HG03469 (cell line): ENCODE results near the gene TGFBR2.

Experiments
- ATAC-seq: cut with Tn5 transposase; IDR thresholded peaks from one replicate; pipeline ENCODE4 v1.9.1; 2021; ENCODE audit warnings: mild to moderate bottlenecking, moderate library complexity, moderate number of reproducible peaks; ENCODE audit not compliant: unreplicated experiment

TGFBR2 gene

DNA sequence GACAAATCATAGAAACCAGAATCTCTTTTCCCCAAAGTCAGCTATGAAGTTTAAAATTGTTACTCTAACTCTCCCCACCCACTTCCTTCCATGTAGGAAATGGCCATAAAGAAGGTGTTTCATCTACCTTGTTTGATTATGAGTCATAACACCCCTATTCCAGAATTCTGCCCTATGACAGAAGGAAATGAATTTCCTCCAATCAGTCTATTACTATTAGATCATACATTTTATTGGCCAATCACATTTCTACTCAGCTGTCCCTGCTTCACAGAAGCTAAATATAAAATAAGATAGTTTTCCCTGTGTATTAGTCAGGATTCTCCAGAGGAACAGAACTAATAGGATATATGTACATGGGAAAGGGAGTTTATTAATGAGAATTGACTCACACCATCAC lies 102.1 kb downstream of the TGFBR2 start:
- no peak for ATAC-seq

DNA sequence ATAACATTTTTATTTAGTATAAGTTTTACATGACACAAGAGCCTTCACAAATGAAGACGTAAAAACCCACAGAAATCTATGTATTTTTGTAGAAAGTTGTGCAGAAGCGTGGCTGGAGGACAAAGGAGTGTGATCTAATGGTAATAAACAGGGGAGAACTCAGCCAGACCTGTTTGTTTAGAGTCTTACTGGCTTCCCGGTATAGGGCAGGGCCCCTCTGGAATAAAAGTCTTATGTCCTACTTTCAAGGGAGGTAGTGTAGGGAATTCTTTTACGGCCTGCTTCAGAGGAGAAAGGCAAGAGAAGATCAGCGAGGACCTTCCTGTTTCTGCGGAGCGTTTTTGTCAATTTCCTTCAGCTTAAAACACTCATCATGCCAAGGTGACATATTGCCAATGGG lies 103.6 kb downstream of the TGFBR2 start:
- no peak for ATAC-seq

DNA sequence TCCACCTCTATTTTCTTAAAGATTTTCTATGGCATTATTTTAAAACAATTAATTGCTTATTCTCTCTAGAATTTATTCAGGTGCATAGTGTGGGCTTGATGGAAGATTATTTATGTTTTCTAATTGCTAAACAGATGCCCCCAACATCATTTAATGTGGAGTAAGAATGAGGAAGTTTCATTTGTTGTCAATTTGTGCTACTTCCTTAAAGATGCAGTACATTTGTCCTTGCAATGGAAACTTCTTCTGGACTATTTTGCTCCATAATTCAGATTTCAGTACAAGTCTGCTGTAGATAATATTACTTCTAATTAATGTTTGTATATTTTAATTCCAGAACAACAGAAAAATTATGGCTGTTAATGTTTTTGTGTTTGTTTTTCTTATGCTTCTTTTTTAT lies 104.8 kb downstream of the TGFBR2 start:
- no peak for ATAC-seq

DNA sequence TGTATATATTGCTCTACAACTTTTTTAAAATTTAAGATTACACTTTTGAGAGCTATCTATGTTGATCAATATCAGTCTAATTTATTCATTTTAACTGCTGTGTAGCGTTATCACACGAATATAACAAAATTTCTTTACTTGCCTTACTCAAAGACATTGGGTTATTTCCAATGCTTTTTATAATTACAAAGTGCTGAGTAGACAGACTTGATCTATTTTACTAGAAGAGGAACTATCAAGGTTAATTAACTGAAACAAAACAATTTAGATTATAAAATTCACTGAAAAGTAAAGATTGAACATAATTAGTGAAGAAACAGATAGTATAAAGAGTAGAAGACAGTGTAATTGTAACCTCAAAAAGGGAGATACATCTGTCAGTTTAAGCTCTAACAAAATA lies 105.5 kb downstream of the TGFBR2 start:
- no peak for ATAC-seq

DNA sequence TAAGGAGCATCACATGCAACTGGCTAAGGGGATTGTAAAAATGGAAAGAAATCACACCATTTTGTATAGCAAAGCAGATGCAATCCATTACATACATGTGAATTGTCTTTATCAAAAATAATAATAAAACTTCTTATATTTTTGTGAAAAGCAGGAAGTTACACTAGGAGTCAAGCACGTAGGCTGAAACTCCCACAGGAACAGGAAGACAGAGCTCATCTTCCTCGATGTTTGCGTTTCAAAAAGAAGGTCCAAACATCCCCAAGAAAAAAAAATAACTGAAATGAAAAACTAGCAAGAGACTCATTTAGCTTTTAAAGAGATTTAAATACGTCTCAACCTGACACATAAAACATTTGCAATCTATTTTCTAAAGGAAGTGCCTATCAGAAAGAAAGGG lies 106.6 kb downstream of the TGFBR2 start:
- ATAC-seq = no peak

DNA sequence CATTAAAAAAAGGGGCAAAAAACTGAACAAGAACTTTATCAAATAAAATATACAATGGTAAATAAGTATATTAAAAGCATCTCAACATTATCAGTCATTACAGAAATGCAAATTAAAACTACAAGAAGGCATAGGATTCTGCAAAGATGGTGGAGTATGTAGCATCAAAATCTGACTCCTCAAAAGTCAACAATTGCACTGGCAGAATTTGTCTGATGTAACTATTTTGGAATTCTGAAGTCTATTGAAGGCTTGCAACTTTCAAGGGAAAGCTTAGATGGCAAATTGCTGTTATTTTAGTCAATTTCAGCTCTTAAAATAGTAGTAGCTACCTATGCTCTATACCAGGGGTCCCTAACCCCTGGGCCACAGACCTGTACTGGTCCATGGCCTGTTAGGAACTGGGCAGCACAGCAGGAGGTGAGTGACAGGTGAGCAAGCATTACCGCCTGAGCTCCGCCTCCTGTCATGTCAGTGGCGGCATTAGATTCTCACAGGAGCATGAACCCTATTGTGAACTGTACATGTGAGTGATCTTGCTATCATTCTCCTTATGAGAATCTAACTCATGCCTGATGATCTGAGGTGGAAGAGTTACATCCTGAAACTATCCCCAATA lies 107.6 kb downstream of the TGFBR2 start:
- ATAC-seq = no peak

DNA sequence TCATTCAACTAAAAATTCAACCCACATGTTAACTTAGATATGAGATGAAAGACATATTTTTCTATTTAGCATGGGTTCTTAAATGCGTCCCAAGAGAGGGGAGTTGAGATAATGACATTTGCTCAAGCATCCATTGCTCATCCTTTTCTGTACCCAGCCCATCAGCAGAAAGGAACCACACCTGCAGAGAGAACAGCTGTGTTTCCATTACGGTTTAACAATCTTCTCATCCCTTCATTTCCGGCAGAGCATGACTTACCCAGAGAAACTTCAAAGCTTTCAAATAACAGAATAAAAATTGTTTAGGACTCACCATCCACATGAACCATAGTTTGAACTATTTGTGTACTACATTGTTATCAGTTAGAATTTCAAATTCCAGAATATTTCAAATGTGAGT lies 113.1 kb downstream of the TGFBR2 start:
- no peak for ATAC-seq

DNA sequence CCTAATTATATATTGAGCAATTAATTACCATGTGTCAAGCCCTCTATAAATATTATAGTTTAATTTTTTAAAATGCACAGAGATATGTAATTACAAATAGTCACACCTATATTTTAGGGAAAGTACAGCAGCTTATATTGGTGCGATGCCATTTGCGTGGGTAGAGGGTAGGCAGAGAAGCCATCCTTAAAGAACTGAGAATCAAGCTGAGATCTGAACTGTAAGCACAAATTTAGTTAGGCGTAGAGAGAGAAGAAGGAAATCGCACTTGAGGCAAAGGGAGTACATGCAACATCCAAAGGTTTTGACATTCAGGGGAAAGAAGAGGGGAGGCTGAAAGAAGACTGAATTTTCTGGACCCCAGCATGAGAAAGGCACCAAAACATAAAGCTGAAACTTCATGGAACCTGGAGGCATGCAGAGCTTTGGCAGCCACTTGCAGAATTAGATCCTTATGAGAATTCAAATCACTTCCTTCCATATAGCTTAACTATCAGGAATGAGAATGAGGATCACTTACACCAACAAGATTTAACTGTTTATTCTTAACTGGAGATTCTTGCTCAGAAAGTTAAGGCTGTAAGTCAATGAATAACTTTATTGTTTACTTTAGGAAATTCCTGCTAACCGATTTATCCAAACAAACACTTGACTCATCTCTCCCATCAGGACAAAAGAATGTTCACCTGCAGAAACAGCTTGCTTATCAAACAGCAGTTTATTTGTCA lies 114.3 kb downstream of the TGFBR2 start:
- ATAC-seq = no peak

DNA sequence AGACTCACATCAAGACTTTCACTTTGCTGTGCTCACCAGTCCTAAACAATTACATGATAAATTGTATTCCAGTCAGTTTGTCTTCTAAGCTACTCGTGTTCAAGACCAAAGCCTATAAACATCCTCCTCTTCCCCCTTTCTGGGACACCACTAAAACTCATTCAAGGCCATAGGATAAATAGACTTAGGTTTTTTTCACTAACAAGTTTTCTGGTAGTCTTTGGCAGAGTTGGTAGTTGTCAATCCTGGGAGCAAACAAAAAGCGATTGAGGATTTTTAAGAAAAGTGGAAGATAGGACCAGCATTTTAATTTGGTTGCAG lies 114.9 kb downstream of the TGFBR2 start:
- no peak for ATAC-seq

DNA sequence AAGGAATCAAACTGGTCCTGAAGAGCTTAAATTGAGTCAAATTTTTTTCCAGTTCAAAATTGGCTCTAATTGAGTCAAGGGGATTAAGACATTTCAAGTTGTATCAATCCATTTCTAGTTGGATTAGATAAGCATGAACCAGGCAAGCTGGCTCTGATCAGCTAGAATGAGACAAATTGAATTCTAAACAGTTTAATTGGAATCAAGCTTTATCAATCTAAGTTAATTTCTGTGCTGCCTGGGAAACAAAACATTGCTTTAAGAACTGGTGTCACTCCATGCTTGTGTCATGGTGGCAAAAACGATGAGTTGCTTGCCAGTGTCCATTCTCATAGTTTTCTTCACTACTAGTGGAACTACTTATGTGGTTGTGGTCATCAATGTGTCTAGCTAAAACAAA lies 116.8 kb downstream of the TGFBR2 start:
- ATAC-seq = no peak

DNA sequence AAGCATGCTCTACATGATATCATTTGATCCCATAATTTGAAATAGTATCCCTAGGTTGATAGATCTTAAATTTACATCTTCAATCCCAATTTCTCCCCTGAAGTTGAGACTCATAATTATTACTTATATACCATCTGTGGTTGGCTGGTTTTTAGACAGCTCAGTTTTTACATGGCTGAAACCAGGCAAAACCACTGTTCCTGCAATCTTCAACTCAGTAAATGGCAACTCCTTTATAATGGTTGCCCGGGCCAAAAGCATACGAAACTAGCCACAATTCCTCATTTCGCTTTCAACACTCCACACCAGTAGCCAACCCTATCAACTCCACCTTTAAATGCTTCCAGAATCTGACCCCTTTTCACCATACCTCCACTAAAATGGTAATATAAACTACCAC lies 118.5 kb downstream of the TGFBR2 start:
- no peak for ATAC-seq

DNA sequence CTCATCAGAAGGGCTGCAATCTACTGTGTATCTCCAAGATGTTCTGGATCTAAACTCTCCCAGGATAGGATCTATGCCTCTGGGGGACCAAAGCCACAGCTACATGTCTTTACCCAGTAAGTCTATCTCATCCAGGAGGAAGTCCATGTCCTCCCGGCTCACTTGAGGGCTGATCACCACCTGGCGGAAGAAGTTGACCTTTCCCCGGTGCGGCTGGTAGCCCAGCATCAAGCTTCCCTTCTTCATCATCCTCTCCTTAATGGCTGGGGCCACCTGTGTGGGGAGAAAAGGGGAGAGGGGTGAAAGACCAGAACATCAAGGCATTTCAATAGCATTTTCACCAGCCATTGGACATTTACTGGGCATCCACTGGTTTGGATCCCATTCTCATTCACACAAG lies 121.7 kb downstream of the TGFBR2 start:
- no peak for ATAC-seq

DNA sequence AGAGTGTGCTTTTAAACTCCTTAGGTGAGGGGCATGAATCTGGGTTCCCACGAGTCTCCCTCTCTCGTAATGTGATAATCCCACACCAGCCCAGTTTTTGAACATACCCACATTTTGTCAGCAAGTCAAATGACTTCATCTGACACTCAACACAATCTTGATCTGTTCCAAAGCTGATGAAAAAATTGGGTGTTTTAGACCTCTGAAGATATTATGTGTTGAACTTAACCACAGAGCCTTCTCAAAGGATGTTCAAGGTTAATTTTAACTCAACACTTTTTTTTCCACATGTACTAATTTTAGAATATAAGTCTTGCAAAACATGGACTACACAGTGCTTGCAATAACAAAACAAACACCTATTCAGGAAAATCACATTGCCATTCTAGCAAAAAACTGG lies 123.1 kb downstream of the TGFBR2 start:
- ATAC-seq = no peak

DNA sequence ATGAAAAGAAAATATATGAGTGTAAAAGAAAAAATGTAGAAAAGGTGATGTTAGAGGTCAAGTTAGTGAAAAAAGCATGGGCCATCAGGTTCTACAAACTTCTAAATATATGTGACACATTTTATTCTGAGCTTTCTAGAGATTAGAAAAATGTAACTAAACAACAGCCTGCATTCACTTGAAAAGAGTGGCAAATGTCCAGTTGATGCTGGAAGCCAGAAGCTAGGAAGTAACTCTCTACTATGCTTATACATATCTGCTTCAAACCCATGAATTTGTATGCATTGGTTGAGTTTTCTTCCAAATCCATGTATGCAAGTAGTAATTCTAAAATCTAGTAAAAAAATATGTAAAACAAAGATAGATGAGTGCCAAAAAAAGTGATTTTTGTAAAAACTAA lies 123.5 kb downstream of the TGFBR2 start:
- no peak for ATAC-seq

DNA sequence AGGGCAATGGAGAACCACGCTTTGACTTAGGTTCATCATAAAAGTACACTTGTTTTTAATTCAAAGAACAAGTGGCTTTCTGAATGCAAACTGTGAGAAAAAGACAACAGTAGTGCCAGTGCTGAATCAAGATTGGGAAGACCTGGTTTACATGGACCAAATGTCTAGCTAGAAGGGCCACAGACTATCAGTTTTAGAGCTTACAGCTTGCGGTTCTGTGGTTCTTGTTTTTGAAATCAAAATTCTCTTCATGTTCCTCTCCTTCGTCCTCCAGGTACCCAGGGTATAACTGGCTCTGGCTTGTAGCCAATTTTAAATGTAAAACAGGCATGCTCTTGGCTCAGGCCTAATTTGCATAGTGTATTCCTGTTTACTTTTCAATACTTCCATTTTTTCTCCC lies 124.6 kb downstream of the TGFBR2 start:
- ATAC-seq = no peak

DNA sequence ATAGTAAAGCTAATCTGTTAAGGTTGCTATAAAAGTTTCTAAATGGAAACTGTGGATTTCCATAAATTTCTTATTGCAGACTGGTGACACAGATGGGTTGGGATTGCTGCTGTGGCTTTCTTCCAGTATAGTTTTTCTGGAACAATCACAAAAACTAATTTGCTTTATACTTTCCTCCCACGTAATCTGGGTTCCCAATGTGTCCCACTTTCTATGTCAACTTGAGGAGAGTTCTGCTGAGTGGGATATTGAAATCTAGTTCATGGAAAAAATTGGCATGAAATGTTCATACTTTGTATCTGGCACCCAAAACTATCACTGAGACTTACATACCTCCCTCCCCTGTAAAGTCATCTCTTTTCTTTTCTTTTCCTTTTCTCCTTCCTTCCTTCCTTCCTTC lies 126.8 kb downstream of the TGFBR2 start:
- ATAC-seq = no peak

DNA sequence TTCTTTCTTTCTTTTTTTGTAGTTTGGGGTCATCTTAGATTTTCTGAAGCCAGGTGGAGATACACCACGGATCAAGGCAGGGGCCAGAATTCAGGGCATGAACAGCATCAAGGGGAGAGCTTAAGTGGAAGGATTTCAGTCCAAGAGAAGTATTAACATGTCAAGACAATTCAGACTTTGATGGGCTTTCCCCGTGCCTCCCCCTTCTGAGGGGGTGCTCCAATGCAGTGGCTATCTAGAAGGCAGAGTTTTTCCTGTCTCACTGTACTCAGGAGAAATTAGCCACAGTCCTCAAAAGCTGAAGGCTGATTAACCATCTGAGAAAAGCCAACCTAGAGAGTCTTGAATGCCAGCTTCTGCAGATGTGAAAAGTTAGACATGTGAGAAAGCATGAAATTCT lies 127.3 kb downstream of the TGFBR2 start:
- ATAC-seq = no peak

DNA sequence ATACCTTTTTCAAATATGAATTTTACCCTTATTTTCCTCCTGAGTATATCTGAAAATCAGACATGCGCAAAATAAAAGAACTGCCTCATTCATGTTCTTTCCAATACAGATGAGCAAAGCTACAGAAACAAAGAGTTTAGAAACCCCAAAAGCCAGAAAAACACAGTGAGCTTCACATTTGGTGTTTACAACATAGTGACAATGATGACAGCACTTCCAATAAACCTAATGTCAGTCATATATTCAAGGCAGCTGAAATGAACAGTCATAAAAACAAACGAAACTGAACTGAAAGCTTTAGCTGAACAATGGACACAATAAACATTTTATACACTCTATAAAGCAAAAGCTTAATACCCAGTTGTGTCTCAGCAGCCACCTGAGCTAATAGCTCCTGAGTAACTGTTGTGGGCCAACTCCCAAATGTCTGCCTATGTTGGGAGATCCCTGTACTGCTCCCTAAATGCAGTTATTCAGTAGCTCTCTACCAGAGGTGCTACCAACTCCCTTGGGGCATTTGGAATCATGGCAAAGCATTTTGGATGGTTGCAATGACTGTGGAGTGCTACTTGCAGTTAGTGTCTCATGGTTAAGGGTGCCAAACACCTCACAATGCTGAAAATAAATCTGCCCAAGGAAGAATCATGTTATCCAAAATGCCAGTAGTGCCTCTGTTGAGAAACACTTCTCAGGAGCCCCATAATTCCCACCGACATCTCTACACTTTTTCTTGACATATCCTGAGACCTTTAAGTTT lies 131.5 kb downstream of the TGFBR2 start:
- no peak for ATAC-seq

DNA sequence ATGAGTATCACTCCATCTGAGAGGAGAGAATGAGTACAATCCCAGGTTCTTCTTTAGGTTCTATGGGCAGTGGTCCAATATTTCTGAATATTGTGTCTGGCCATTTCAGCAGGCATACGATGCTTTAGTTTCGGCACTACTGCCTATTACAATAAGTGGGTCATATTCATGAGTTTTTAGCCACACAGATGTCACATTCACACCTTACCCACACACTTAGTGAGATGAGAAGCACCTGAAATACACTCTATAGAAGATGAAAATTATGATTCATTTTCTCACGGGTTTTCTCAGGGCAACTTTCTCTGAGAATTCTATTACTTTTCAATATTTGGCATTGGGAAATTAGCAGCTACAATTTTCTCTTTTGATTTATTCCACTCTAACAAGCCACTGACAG lies 132.2 kb downstream of the TGFBR2 start:
- no peak for ATAC-seq

DNA sequence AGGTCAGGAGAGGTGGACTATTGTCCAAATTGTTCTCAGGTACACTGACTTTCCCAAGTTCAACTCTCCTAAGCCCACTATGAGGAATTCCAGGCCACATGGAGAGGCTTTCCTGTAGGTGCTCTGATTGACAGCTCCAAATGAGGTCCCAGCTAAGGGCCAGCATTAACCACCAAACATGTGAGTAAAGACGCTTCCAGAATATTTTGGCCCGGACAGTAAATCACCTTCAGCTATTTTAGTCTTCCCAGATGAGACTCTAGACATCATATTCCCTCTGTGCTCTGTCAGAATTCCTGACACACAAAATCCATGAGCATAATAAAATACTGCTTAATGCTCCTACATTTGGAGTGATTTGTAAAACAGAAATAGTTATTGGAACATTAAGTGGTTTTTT lies 135.5 kb downstream of the TGFBR2 start:
- no peak for ATAC-seq

DNA sequence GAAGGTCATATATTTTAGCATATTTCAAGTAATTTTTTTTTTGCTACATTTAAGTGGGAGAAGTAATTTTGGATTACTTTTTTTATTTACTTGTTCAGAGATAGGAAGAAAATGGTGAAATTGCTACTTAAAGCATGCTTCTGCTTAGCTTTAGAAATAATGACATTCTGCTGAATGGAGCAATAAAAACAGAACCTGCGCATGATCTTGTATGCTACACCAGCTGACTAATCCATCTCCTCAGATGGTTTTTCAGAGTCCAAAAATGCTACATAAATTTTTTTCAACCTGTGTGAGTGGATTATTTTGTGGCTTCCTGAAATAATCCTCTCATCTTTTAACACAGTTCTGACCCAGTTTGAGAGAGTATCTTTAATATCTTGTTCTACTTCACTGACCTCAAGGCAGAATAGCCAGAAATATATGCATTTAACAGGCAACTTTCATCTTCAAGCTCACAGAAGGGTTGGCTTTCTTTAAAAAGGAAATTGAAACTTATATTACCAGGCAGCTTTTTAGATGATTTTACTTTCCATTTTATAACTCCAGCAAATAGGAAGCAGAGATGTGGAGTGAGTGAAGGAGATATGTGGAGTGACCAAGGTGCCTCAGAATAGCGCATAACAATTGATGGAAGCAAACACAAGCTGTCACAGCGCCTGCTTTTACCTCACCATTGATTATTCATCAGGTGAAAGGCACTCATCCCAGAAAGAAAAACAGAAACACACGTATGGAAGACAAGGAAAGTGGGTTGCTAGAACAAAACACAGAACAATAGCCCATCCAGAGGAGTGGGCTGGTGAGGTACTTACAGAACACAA lies 136.6 kb downstream of the TGFBR2 start:
- no peak for ATAC-seq
